ENCODE results near the gene CCDC188.

GRCh38 chr22:20128902-20129746, 21.7 kb downstream of the CCDC188 start:
- TF ChIP-seq POLR2AphosphoS5 (IDR thresholded peaks at IDR 0.05) (no peak), CTCF (IDR thresholded peaks at IDR 0.05) (peak in 1 of 7 experiments; percentile 30)
